BLaER1 treated with 17β-estradiol and CSF1 and Interleukin-3, amounts not matched to agents 10 nM and 100 nM (cell line): ENCODE data around the gene ZNF729.
"Not testable (repeated sequence)": the region's sequence is repeated elsewhere in the genome, so short reads cannot be mapped to it uniquely, and the experiment has no call there.

Experiments used
- H3K27ac ChIP-seq, 11 experiments: shearing (Covaris generic); formaldehyde crosslinking; 2 replicates each; pipeline ENCODE4 v1.8.1; 2022
- H3K27me3 ChIP-seq, 11 experiments: shearing (Covaris generic); formaldehyde crosslinking; 2 replicates each; pipeline ENCODE4 v1.8.1; 2022
- H3K36me3 ChIP-seq, 11 experiments: shearing (Covaris generic); formaldehyde crosslinking; 2 replicates each; pipeline ENCODE4 v1.8.1; 2022
- H3K4me1 ChIP-seq, 10 experiments: shearing (Covaris generic); formaldehyde crosslinking; 2 replicates each; pipeline ENCODE4 v1.8.1; 2022
- H3K4me2 ChIP-seq, 11 experiments: shearing (Covaris generic); formaldehyde crosslinking; 2 replicates each; pipeline ENCODE4 v1.8.1; 2022
- H3K4me3 ChIP-seq, 10 experiments: shearing (Covaris generic); formaldehyde crosslinking; 2 replicates each; pipeline ENCODE4 v1.8.1; 2022
- H3K9ac ChIP-seq, 11 experiments: shearing (Covaris generic); formaldehyde crosslinking; 2 replicates each; pipeline ENCODE4 v1.8.1; 2022
- H3K9me3 ChIP-seq, 11 experiments: shearing (Covaris generic); formaldehyde crosslinking; replicated peaks in 1 of 11; 2 replicates each; pipeline ENCODE4 v1.8.1; 2022
- H4K20me1 ChIP-seq, 11 experiments: shearing (Covaris generic); formaldehyde crosslinking; 2 replicates each; pipeline ENCODE4 v1.8.1; 2022
- Cebpa-rat ChIP-seq, 11 experiments: shearing (Covaris generic); IDR thresholded peaks; 2 replicates each; pipeline ENCODE4 v1.8.1; 2022

The ZNF729 gene

DNA sequence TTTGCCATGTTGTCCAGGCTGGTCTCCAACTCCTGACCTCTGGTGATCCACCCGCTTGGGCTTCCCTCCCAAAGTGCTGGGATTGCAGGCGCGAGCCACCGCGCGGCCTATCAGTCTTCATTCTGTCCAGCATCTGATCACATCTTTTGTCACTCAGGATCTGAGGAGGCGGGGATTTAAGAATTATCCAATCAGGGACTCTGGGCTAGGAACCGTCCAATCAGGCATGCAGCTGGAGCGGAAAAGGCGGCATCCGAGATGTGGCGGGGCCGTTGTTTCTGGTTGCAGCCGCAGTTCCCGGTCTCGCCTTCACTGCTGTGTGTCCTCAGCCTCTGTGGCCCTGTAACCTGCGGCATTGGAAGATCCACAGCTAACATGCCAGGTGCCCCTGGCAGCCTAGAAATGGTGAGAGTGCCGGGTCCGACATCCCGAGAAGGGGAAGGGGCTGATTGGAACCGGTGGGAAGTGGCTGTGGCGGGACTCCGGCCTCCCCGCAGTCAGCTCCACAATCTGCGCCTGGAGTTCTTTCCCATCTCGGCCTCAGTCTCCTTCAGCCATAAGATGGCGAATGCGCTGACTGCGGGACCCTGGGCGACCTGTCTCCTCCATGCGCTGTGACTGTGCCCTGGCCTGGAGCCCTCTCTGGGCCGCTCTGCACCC lies at the start of gene ZNF729:
Gene ZNF729, plus strand, starts transcription at position 291 of the 660 bp plus-strand sequence. Its CDS starts 85 bp downstream, at position 376.
- Histone ChIP-seq H3K9me3 (peaks cover 21 to 42% (median 30%) of the 10 kb centered on the region in 11 experiments; a peak in 21 of 22 replicates), H3K4me2 (no peak within 1 kb of the TSS), H4K20me1 (no peaks in the 10 kb centered on the region), H3K36me3 (no peaks in the 10 kb centered on the region), H3K4me1 (no peaks in the 10 kb centered on the region), H3K9ac (no peak within 1 kb of the TSS), H3K27me3 (no peaks in the 10 kb centered on the region), H3K4me3 (no peak within 1 kb of the TSS), H3K27ac (no peak within 1 kb of the TSS)
- TF ChIP-seq Cebpa-rat (IDR thresholded peaks at IDR 0.05) = no peak

DNA sequence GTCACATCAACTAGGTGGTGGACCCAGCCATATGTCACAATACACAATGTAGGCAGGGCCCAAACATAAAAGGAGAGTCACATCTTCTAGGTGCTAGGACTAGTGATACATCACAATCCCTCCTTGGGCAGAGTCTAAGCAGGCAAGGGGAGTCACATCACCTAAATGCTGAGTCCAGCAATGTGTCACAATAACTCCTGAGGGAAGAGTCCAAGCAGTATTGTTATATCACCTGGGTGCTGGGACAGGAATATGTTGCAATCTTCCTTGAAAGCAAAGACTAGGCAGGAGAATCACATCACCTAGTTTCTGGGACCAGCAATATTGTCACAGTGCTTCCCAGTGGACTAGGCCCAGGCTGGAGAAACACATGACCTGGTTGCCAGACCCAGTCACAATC lies 29.4 kb upstream of the ZNF729 start:
- no peaks in the 10 kb centered on the region for H3K4me1 ChIP-seq
- no peaks in the 10 kb centered on the region for H3K36me3 ChIP-seq
- peaks cover 3 to 28% (median 15%) of the 10 kb centered on the region in 11 experiments; a peak in 16 of 22 replicates for H3K9me3 ChIP-seq
- no peak overlapping the region for H3K4me3 ChIP-seq
- no peaks in the 10 kb centered on the region for H4K20me1 ChIP-seq
- no peak overlapping the region for H3K4me2 ChIP-seq
- no peak overlapping the region for H3K27ac ChIP-seq
- no peak overlapping the region for H3K9ac ChIP-seq
- no peaks in the 10 kb centered on the region for H3K27me3 ChIP-seq
- no peak; a peak in 1 of 22 replicates for TF ChIP-seq Cebpa-rat (IDR thresholded peaks at IDR 0.05)

DNA sequence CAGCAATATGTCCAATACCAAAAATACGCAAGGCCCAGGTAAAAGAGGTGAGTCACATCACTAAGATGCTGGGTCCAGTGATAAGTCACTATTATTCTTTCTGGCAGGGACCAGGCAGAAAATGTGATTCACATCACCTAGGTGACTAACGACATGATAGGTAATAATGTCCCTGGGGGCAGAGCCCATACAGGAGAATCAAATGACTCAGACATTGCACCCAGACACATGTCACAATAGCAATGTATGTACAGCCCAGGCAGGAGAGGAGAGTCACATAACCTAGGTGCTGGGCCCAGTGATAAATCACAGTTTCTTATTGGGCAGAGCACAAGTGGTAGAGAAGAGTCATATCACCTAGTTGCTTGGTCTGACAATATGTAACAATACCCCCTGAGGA lies 28.9 kb upstream of the ZNF729 start:
- H3K9ac ChIP-seq = no peak overlapping the region
- no peaks in the 10 kb centered on the region for H3K4me1 ChIP-seq
- H3K4me3 ChIP-seq = no peak overlapping the region
- H3K36me3 ChIP-seq = no peaks in the 10 kb centered on the region
- H4K20me1 ChIP-seq = no peaks in the 10 kb centered on the region
- no peak overlapping the region for H3K27ac ChIP-seq
- peaks cover 3 to 34% (median 20%) of the 10 kb centered on the region in 11 experiments; a peak in 17 of 22 replicates for H3K9me3 ChIP-seq
- no peak overlapping the region for H3K4me2 ChIP-seq
- no peak for TF ChIP-seq Cebpa-rat (IDR thresholded peaks at IDR 0.05)
- H3K27me3 ChIP-seq = no peaks in the 10 kb centered on the region

DNA sequence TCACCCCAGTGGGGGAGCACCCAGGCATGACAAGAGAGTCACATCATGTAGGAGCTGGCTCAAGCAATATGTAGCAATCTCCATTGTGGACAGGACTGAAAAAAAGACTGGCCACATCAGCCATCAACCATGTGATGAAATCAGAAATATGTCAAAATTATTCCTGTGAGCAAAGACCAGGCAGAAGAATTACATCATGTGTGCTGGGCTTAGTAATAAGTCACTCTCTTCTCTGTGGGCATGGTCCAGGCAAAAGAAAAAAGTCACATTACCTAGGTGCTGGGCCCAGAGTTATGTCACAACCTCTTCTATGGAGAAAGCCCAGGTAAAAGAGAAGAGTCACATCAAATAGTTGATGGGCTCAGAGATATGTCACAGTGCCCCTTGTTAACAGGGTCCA lies 28.3 kb upstream of the ZNF729 start:
- H3K9me3 ChIP-seq = peaks cover 3 to 39% (median 25%) of the 10 kb centered on the region in 11 experiments; a peak in 17 of 22 replicates
- H3K4me1 ChIP-seq = no peaks in the 10 kb centered on the region
- TF ChIP-seq Cebpa-rat (IDR thresholded peaks at IDR 0.05) = no peak; a peak in 1 of 22 replicates
- H3K36me3 ChIP-seq = no peaks in the 10 kb centered on the region
- H3K27me3 ChIP-seq = no peaks in the 10 kb centered on the region
- H3K4me2 ChIP-seq = no peak overlapping the region
- H3K4me3 ChIP-seq = no peak overlapping the region
- no peak overlapping the region for H3K27ac ChIP-seq
- H3K9ac ChIP-seq = no peak overlapping the region
- no peaks in the 10 kb centered on the region for H4K20me1 ChIP-seq

DNA sequence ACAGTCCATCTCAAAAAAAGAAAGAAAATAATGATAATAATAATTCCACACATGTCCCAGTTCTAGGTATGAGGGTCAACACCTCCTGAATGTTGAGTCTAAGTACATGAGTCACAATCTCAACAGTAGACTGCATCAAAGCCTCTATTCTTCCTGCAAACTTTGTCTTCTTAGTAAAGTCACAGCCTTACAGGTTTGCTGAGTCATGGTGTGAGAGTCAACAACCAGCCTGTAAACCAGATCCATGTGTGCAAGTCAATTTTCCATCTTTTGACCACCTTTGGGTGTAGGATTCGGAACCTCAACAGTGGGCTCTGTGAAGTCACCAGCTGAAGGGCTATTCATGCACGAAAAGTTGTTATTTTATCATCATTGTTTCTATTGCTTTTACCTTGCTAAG lies 25.7 kb upstream of the ZNF729 start:
- peaks cover 3 to 51% (median 29%) of the 10 kb centered on the region in 11 experiments; a peak in 17 of 22 replicates for H3K9me3 ChIP-seq
- H3K4me2 ChIP-seq = no peak overlapping the region
- no peaks in the 10 kb centered on the region for H3K27me3 ChIP-seq
- no peaks in the 10 kb centered on the region for H4K20me1 ChIP-seq
- TF ChIP-seq Cebpa-rat (IDR thresholded peaks at IDR 0.05) = no peak
- H3K9ac ChIP-seq = no peak overlapping the region
- H3K36me3 ChIP-seq = no peaks in the 10 kb centered on the region
- H3K4me1 ChIP-seq = peaks cover 0 to 4% (median under 1%) of the 10 kb centered on the region in 10 experiments; a peak in 6 of 20 replicates
- no peak overlapping the region for H3K27ac ChIP-seq
- H3K4me3 ChIP-seq = no peak overlapping the region

DNA sequence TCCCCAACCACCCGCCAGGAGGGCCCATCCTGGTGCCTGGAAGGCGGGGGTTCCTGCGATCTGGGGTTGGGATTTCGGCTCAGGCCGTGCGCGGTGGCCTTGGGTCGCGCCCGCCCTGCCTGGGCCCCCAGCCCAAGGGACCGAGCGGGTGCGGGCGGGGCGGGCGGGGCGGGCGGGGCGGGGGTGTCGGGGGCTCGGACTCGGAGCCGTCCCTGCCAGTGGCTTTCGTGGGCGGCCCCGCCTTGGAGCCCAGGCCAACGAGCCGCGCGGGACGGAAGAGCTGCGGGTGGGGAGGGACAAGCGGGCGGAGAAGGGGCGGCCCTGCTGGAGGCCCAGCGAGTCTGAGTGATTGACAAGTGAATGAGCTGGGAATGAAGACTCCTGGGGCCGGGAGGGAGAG lies 24.6 kb upstream of the ZNF729 start:
- Histone ChIP-seq H3K4me2 (no peak overlapping the region), H3K4me3 (no peak overlapping the region), H3K9me3 (peaks cover 3 to 62% (median 35%) of the 10 kb centered on the region in 11 experiments; a peak in 18 of 22 replicates), H3K27ac (no peak overlapping the region), H3K36me3 (no peaks in the 10 kb centered on the region), H3K9ac (no peak overlapping the region), H4K20me1 (no peaks in the 10 kb centered on the region), H3K27me3 (no peaks in the 10 kb centered on the region), H3K4me1 (peaks cover 0 to 15% (median 8%) of the 10 kb centered on the region in 10 experiments; a peak in 12 of 20 replicates)
- no peak for TF ChIP-seq Cebpa-rat (IDR thresholded peaks at IDR 0.05)

DNA sequence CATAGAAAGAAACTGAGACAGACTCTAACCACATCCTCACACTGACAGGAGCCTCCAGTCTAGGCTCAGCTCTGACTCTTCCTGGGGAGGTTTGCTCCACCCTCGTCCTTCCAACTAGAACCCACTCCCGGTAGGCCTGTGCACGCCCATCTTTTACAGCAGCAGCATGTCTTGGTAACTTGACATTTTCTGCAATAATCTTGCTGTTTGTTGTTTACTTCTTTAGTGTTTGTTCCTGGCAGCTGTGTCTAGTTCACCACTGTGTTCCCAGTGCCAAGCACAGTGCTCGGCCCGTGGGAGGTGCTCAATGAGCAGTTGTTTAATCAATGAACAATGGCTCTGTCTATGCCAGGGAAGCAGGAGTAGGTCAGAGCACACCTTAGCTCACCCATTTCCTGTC lies 23.1 kb upstream of the ZNF729 start:
- Histone ChIP-seq H3K4me1 (peaks cover 0 to 17% (median 8%) of the 10 kb centered on the region in 10 experiments; a peak in 12 of 20 replicates), H4K20me1 (no peaks in the 10 kb centered on the region), H3K36me3 (no peaks in the 10 kb centered on the region), H3K27ac (no peak overlapping the region), H3K4me2 (no peak overlapping the region), H3K27me3 (no peaks in the 10 kb centered on the region), H3K4me3 (no peak overlapping the region), H3K9me3 (peaks cover 17 to 76% (median 48%) of the 10 kb centered on the region in 11 experiments; a peak in 20 of 22 replicates), H3K9ac (no peak overlapping the region)
- no peak for TF ChIP-seq Cebpa-rat (IDR thresholded peaks at IDR 0.05)

DNA sequence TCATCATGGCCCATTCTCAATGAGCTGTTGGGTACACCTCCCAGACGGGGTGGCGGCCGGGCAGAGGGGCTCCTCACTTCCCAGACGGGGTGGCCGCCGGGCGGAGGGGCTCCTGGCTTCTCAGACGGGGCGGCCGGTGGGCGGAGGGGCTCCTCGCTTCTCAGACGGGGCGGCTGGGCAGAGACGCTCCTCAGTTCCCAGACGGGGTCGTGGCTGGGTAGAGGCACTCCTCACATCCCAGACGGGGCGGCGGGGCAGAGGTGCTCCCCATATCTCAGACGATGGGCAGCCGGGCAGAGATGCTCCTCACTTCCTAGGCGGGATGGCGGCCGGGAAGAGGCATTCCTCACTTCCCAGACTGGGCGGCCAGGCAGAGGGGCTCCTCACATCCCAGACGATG lies 35.3 kb downstream of the ZNF729 start:
- not testable (repeated sequence) for H3K36me3 ChIP-seq
- H3K9me3 ChIP-seq = peaks cover 54 to 95% (median 69%) of the 10 kb centered on the region in 11 experiments

DNA sequence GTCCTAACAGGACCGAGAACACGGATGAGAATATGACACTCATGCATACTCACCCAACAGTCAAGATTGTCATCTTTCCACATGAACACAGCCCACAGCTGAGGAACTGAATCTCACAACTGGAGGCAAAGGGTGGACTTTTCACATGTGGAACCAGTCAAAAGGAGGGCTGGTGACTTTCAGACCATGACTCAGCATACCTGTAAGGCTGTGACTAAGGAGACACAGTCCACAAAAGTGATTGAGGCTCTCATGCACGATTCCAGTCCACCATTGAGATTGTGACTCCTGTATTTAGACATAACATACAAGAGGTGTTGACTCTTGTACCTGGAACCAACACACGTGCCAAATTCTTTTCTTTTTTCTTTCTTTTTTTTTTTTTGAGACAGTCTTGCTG lies 40.0 kb downstream of the ZNF729 start:
- no peak overlapping the region for H3K9ac ChIP-seq
- 0 out of 20 replicates have a peak, but pooled peaks cover 0 to 4% (median 0%) of the 10 kb centered on the region in 10 experiments for H3K4me1 ChIP-seq
- no peaks in the 10 kb centered on the region for H4K20me1 ChIP-seq
- no peak overlapping the region for H3K4me2 ChIP-seq
- TF ChIP-seq Cebpa-rat (IDR thresholded peaks at IDR 0.05) = no peak
- no peak overlapping the region for H3K27ac ChIP-seq
- H3K27me3 ChIP-seq = no peaks in the 10 kb centered on the region
- no peaks in the 10 kb centered on the region for H3K36me3 ChIP-seq
- peaks cover 40 to 99% (median 81%) of the 10 kb centered on the region in 11 experiments for H3K9me3 ChIP-seq
- no peak overlapping the region for H3K4me3 ChIP-seq

More for the DNA sequence above, 35.3 kb downstream of the ZNF729 start:
- not testable (repeated sequence) for H4K20me1 ChIP-seq, H3K9ac ChIP-seq, H3K4me2 ChIP-seq, H3K4me3 ChIP-seq, H3K27ac ChIP-seq, H3K4me1 ChIP-seq, H3K27me3 ChIP-seq

DNA sequence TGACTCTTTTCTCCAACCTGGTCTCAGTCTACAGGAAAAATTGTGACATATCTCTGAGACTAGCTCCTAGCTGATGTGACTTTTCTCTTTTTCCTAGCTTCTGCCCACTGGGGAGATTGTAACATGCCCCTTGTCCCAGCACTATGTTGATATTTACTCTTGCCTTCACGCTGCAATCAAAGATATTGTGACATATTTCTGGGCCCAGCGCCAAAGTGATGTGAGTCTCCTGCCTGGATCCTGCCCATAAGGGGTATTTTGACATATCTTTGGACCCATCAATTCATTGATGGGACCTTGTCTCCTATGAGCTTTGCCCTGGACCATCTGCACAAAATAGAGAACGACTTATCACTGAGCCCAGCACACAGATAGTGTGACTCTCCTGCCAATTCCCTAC lies 41.1 kb downstream of the ZNF729 start:
- H4K20me1 ChIP-seq = no peaks in the 10 kb centered on the region
- H3K4me2 ChIP-seq = no peak overlapping the region
- H3K27me3 ChIP-seq = no peaks in the 10 kb centered on the region
- no peak; a peak in 2 of 22 replicates for TF ChIP-seq Cebpa-rat (IDR thresholded peaks at IDR 0.05)
- peaks cover 33 to 97% (median 71%) of the 10 kb centered on the region in 11 experiments for H3K9me3 ChIP-seq
- H3K36me3 ChIP-seq = no peaks in the 10 kb centered on the region
- H3K4me1 ChIP-seq = 0 out of 20 replicates have a peak, but pooled peaks cover 0 to 4% (median 0%) of the 10 kb centered on the region in 10 experiments
- no peak overlapping the region for H3K27ac ChIP-seq
- H3K9ac ChIP-seq = no peak overlapping the region
- H3K4me3 ChIP-seq = no peak overlapping the region
